ENCODE data around the gene PDGFA.

The PDGFA gene

DNA sequence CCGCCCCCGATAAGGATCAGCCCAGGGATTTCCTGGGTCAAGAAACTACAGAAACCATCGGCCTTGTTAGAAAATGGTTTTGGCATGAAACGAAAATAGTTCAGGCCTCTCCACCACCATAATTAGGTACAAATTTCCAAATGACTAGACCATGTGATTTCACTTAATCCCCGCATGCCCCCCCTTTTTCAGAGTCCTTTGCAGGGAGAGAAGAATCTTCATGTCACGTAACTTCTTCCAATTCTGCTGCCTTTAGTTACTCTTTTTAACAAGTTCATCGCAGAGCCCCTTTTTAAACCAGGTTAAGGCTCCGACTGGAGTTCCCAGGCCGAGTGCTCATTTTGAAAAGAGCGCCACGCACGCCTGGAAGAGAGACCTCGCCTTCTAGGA, 3.4 kb downstream of the PDGFA start:
- TF ChIP-seq JUND (IDR thresholded peaks at IDR 0.05; ENCODE audit: low read depth): no peak
- in situ Hi-C loops (cut with HindIII; ENCODE audit: low pct_unique_long_range_greater_than_20kb, low sequenced_read_pairs): no loop called here
- DNase-seq (ENCODE audit: low read depth in 1 of 2, low spot score in 1 of 2): no peak

DNA sequence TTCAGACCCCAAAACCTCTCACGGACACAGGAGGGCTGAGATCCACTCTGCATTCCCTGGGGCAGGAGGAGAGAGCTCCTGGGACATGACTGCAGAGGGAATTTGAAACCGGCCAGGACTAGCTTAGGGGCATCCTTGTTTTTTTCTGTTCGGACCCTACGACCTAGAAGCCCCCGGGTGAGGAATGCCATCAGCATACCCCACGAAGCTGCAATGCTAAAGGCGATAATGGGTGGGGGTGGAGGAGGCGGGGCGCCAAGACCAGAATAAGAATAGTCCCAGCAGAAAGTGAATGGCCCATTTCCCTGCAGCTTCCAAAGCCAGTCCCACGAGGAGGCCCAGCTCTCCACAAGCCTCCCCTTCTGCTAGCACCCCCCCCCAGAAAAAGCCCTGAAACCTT, 4.0 kb downstream of the PDGFA start:
- no peak for DNase-seq (ENCODE audit: low read depth in 1 of 2, low spot score in 1 of 2)
- no peak for TF ChIP-seq JUND (IDR thresholded peaks at IDR 0.05; ENCODE audit: low read depth)
- in situ Hi-C loops (cut with HindIII; ENCODE audit: low pct_unique_long_range_greater_than_20kb, low sequenced_read_pairs): no loop called here

GRCh38 chr7:514651-515598, 4.7 kb downstream of the PDGFA start:
- no peak for TF ChIP-seq JUND (IDR thresholded peaks at IDR 0.05; ENCODE audit: low read depth)
- in situ Hi-C loops (cut with HindIII; ENCODE audit: low pct_unique_long_range_greater_than_20kb, low sequenced_read_pairs): no loop called here
- DNase-seq (ENCODE audit: low read depth in 1 of 2, low spot score in 1 of 2): peak in 1 of 2 experiments; percentile 43

DNA sequence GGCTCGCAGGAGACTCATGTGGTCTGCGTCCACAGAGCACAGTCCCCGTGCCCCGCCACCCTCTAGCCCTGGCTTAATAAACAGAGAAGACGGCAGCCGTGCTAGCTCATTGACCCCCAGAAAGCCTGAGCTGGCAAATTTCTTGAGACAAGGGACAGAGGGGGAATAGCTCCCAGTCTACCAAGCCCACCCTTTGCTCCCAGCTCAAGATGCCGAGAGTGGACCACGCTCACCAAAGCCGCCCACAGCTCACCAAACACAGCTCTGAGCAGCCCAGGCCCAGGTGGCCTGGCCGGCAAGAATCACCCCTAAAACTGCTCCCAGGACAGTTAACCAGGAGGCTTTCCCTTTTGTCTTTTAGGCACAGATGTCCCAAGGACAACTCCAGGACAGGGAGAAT, 5.4 kb downstream of the PDGFA start:
- DNase-seq (ENCODE audit: low read depth in 1 of 2, low spot score in 1 of 2): no peak
- no peak for TF ChIP-seq JUND (IDR thresholded peaks at IDR 0.05; ENCODE audit: low read depth)
- in situ Hi-C loops (cut with HindIII; ENCODE audit: low pct_unique_long_range_greater_than_20kb, low sequenced_read_pairs): no loop called here

DNA sequence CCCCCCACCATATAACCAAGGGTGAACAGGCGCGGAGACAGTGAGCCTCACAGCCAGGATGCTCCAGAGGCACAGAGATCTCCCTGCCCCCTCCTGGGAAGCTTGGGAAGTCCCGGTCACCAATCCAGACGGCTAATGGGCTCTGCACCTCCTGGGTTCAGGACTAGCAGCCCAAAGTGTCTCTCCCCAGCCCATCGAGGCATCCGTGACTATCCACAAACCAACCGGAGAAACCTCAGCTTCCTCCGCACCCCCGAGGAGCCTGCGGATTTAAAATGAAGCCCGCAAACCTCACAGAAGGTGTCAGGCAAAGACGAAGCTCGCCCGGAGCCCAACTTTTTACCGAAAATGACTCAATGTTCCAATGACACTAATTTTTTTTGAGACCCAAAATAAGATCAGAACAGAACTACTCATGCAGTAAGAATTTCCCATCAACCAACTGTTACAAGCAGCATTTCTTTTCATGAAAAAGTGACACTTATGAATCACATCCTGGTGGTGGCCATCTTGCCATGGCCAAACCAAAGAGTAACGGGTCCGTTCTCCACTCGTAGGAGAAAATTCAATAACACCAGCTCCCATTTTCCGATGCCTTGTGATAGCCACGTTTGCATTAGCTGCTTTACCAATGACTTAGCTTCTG, 6.0 kb downstream of the PDGFA start:
- in situ Hi-C loops (cut with HindIII; ENCODE audit: low pct_unique_long_range_greater_than_20kb, low sequenced_read_pairs): no loop called here
- no peak for DNase-seq (ENCODE audit: low read depth in 1 of 2, low spot score in 1 of 2)
- TF ChIP-seq JUND (IDR thresholded peaks at IDR 0.05; ENCODE audit: low read depth): no peak

DNA sequence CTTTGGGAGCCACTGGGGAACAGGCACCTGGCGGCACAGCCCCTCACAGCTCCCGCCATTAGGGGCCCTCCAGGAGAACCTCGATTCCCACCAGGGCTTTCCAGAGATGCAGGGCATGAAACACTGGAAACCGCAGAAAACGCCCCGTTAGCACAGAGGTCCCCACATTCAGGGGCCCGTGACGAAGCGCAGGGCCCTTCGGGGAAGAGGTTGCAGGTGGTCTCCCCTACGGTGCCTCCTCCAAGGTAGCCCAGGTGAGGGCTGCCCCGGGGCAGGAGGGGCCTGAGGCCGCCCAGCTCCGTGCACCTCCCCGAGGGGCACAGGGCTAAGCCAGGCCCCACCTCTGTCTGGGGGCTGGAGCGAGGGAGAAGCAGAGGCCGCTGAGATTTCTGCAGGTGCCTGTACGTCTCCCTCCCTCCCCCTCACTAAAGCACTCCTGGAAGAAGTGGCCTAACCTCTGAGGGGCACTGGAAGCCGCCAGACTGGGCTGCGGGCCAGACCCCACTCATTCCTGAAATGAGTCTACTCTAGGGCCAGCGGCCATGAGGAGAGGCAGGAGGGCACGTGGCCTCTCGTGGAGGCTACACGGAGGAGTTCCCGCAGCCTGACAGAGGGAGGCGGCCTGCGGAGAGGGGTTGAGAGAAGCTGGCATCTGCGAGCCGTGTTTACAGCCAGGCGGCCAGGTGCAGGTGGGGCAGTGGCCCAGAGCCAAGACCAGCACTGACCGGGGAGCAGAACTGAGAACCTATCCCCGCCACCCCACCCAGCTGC, 6.9 kb downstream of the PDGFA start:
- in situ Hi-C loops (cut with HindIII; ENCODE audit: low pct_unique_long_range_greater_than_20kb, low sequenced_read_pairs): no loop called here
- no peak for DNase-seq (ENCODE audit: low read depth in 1 of 2, low spot score in 1 of 2)
- no peak for TF ChIP-seq JUND (IDR thresholded peaks at IDR 0.05; ENCODE audit: low read depth)

- TF ChIP-seq JUND (IDR thresholded peaks at IDR 0.05; ENCODE audit: low read depth): no peak
- in situ Hi-C loops (cut with HindIII; ENCODE audit: low pct_unique_long_range_greater_than_20kb, low sequenced_read_pairs): no loop called here
- no peak for DNase-seq (ENCODE audit: low read depth in 1 of 2, low spot score in 1 of 2)
Observed at GRCh38 chr7:512146-512510, 7.5 kb downstream of the PDGFA start.

DNA sequence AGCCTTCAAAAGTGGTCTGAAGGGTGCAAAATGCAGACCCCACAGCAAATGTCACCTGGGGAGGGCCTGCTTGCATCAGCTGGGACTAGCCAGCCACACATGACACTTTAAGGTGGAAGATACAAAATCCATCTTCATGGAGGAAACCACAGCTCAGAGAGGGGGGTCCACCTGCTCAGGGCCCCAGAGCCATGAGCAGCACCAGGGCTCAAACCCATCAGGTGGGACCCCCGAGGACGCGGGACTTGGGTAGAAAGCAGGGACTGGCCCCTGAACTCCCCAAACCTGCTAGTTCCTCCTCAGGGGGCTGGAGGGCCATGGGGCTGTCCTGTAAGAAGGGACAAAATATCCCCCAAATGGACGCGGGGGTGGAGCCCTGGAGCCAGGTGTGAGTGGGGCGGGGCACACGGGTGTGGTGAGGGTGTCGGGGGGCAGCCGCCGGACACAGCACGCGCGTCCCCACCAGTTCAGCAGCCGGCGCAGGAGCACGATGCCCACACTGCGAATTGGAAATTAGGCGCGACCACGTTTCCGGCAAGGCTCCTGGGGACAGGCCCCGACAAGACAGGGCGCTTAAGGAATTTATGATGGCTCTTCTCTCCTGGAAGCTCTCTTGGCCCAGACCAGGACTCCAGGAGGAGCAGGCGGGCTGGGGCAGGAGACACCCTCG, 8.0 kb downstream of the PDGFA start:
- in situ Hi-C loops (cut with HindIII; ENCODE audit: low pct_unique_long_range_greater_than_20kb, low sequenced_read_pairs): no loop called here
- no peak for TF ChIP-seq JUND (IDR thresholded peaks at IDR 0.05; ENCODE audit: low read depth)
- DNase-seq (ENCODE audit: low read depth in 1 of 2, low spot score in 1 of 2): no peak

- TF ChIP-seq JUND (IDR thresholded peaks at IDR 0.05; ENCODE audit: low read depth): no peak
- DNase-seq (ENCODE audit: low read depth in 1 of 2, low spot score in 1 of 2): no peak
- in situ Hi-C loops (cut with HindIII; ENCODE audit: low pct_unique_long_range_greater_than_20kb, low sequenced_read_pairs): no loop called here
Observed at GRCh38 chr7:510782-511281, 8.8 kb downstream of the PDGFA start.

GRCh38 chr7:510131-510481, 9.5 kb downstream of the PDGFA start:
- in situ Hi-C loops (cut with HindIII; ENCODE audit: low pct_unique_long_range_greater_than_20kb, low sequenced_read_pairs): no loop called here
- TF ChIP-seq JUND (IDR thresholded peaks at IDR 0.05; ENCODE audit: low read depth): no peak
- no peak for DNase-seq (ENCODE audit: low read depth in 1 of 2, low spot score in 1 of 2)

GRCh38 chr7:509426-510130, 10.1 kb downstream of the PDGFA start:
- DNase-seq (ENCODE audit: low read depth in 1 of 2, low spot score in 1 of 2): no peak
- in situ Hi-C loops (cut with HindIII; ENCODE audit: low pct_unique_long_range_greater_than_20kb, low sequenced_read_pairs): no loop called here
- TF ChIP-seq JUND (IDR thresholded peaks at IDR 0.05; ENCODE audit: low read depth): no peak
